WTC11 (cell line): ENCODE results near the gene RNF43. TPM values are rescaled to one million over a fixed set of nuclear protein-coding genes. Genes with fewer than 3 reads are reported as not detected.

ENCODE experiments used
- ATAC-seq: fragments of 200-7000 bp; cut with Tn5 transposase; 2 replicates; pipeline ENCODE4 v1.10.0; 2021; ENCODE audit warnings: mild to moderate bottlenecking, moderate library complexity
- CTCF ChIA-PET: fragments of 300-600 bp; sonication (Branson Sonifier 250); formaldehyde crosslinking; loops from one replicate; lab custom pipeline; 2021; ENCODE audit warnings: antibody characterized with exemption; lab: Charles Lee
- POLR2A ChIA-PET: fragments of 350-600 bp; sonication (Branson Sonifier 250); formaldehyde crosslinking; loops from one replicate; lab custom pipeline; 2021; ENCODE audit warnings: antibody characterized with exemption; lab: Charles Lee
- DNase-seq: peaks from one replicate; pipeline ENCODE4 v3.0.0; 2021; ENCODE audit warnings: low spot score
- H3K27ac Mint-ChIP-seq: 2 replicates; pipeline ENCODE4 v1.8.0; 2021; ENCODE audit warnings: mixed read lengths
- H3K27me3 Mint-ChIP-seq: 2 replicates; pipeline ENCODE4 v1.8.0; 2021; ENCODE audit warnings: low read depth, mild to moderate bottlenecking, moderate library complexity, mixed read lengths
- H3K36me3 Mint-ChIP-seq: 2 replicates; pipeline ENCODE4 v1.8.0; 2021; ENCODE audit warnings: mixed read lengths
- H3K4me1 Mint-ChIP-seq: 2 replicates; pipeline ENCODE4 v1.8.0; 2022; ENCODE audit warnings: mixed read lengths
- H3K4me3 Mint-ChIP-seq: 2 replicates; pipeline ENCODE4 v1.8.0; 2021; ENCODE audit warnings: mild to moderate bottlenecking, moderate library complexity, mixed read lengths
- H3K9me3 Mint-ChIP-seq: 2 replicates; pipeline ENCODE4 v1.8.0; 2021; ENCODE audit warnings: mixed read lengths
- ATF6 ChIP-seq: sonication (generic); formaldehyde crosslinking; IDR thresholded peaks from 2 replicates; pipeline ENCODE4 v1.8.1; 2023; ENCODE audit warnings: mild to moderate bottlenecking, missing genetic modification reagents
- FOXJ3 ChIP-seq: sonication (generic); formaldehyde crosslinking; IDR thresholded peaks from 2 replicates; pipeline ENCODE4 v1.9.0; 2021; ENCODE audit warnings: missing genetic modification reagents, mild to moderate bottlenecking, borderline replicate concordance
- GABPB1 ChIP-seq: sonication (generic); formaldehyde crosslinking; IDR thresholded peaks from 2 replicates; pipeline ENCODE4 v1.8.1; 2023; ENCODE audit warnings: mild to moderate bottlenecking, missing genetic modification reagents
- IRF2 ChIP-seq: sonication (generic); formaldehyde crosslinking; IDR thresholded peaks from 2 replicates; pipeline ENCODE4 v1.8.0; 2022; ENCODE audit warnings: low read depth, missing genetic modification reagents, borderline replicate concordance
- JAZF1 ChIP-seq: fragments of 250-450 bp; sonication (Bioruptor Pico); IDR thresholded peaks from 2 replicates; pipeline ENCODE4 v1.9.0; 2021; ENCODE audit warnings: moderate library complexity, mild to moderate bottlenecking, inconsistent platforms
- NFE2L1 ChIP-seq: sonication (generic); formaldehyde crosslinking; IDR thresholded peaks from 2 replicates; pipeline ENCODE4 v1.8.1; 2023; ENCODE audit warnings: missing genetic modification reagents
- NFYB ChIP-seq: sonication (generic); formaldehyde crosslinking; conservative IDR thresholded peaks from 2 replicates; pipeline ENCODE4 v1.8.0; 2022; ENCODE audit warnings: low read depth, missing genetic modification reagents
- PRDM15 ChIP-seq: sonication (generic); formaldehyde crosslinking; IDR thresholded peaks from 2 replicates; pipeline ENCODE4 v1.8.0; 2022; ENCODE audit warnings: missing genetic modification reagents
- SOX15 ChIP-seq: fragments of 250-450 bp; sonication (Bioruptor Pico); IDR thresholded peaks from 2 replicates; pipeline ENCODE4 v1.9.0; 2021; ENCODE audit warnings: mild to moderate bottlenecking
- TCF7 ChIP-seq: sonication (generic); formaldehyde crosslinking; IDR thresholded peaks from 2 replicates; pipeline ENCODE4 v1.8.0; 2022; ENCODE audit warnings: mild to moderate bottlenecking, low read depth, missing genetic modification reagents, moderate library complexity
- TEAD1 ChIP-seq: sonication (generic); formaldehyde crosslinking; IDR thresholded peaks from 2 replicates; pipeline ENCODE4 v1.8.0; 2022; ENCODE audit warnings: mild to moderate bottlenecking, missing genetic modification reagents
- TEAD4 ChIP-seq: sonication (generic); formaldehyde crosslinking; IDR thresholded peaks from 2 replicates; pipeline ENCODE4 v1.8.0; 2022; ENCODE audit warnings: mild to moderate bottlenecking, missing genetic modification reagents
- TP53 ChIP-seq: sonication (generic); formaldehyde crosslinking; IDR thresholded peaks from 2 replicates; pipeline ENCODE4 v1.8.1; 2023; ENCODE audit warnings: mild to moderate bottlenecking, missing genetic modification reagents
- ZNF219 ChIP-seq: sonication (generic); formaldehyde crosslinking; IDR thresholded peaks from 2 replicates; pipeline ENCODE4 v1.8.0; 2023; ENCODE audit warnings: missing genetic modification reagents, mild to moderate bottlenecking, borderline replicate concordance
- ZNF396 ChIP-seq: fragments of 250-450 bp; sonication (Bioruptor Pico); IDR thresholded peaks from 2 replicates; pipeline ENCODE4 v1.8.0; 2021; ENCODE audit warnings: mild to moderate bottlenecking, moderate library complexity, borderline replicate concordance
- ZNF416 ChIP-seq: fragments of 250-450 bp; sonication (Bioruptor Pico); IDR thresholded peaks from 2 replicates; pipeline ENCODE4 v1.9.0; 2021; ENCODE audit warnings: mild to moderate bottlenecking, inconsistent platforms
- total RNA-seq: library from RNA; stranded (reverse); gene quantifications from 3 replicates; pipeline ENCODE4 v1.2.3, GENCODE V29; 2021
- TF ChIP-seq, protein P1 (sequence below): sonication (generic); formaldehyde crosslinking; IDR thresholded peaks from 2 replicates; pipeline ENCODE4 v1.8.1; 2022; ENCODE audit warnings: mild to moderate bottlenecking, moderate library complexity, missing genetic modification reagents
- TF ChIP-seq, protein P2 (sequence below): sonication (generic); formaldehyde crosslinking; conservative IDR thresholded peaks from 2 replicates; pipeline ENCODE4 v1.8.1; 2023; ENCODE audit warnings: mild to moderate bottlenecking, low read depth, missing genetic modification reagents, moderate library complexity

RNF43 gene
- total RNA-seq, 1 experiment from 2014 or later: 3.6 TPM

DNA sequence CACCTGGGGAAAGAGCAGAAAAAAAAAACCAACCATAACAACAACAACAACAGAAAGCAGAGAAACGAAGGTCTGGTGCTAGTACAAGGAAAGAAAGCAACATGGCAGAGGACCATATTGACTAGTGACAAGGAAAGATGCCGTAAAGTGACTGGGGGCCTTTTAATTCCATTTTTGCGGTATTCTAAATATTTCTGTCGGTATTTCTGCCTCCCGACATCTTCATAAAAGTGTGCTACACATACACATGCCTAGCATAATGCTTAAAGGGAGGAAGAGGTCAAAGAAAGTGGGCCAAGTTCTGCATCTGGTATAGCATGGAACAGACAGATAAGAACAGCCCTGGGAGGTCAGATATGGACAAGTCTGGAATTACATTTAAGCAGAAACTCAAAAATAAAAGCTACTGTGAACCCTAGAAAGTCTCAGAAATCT, 19.5 kb upstream of the RNF43 start:
- CTCF ChIA-PET: no interaction called here

More for the DNA sequence above, 19.5 kb upstream of the RNF43 start:
- no peak for ATAC-seq
- Mint-ChIP-seq H3K9me3 (no peaks in the 10 kb centered on the region), H3K4me1 (no peaks in the 10 kb centered on the region), H3K27me3 (no peaks in the 10 kb centered on the region; the same call in 1 of the 2 replicates), H3K27ac (no peak overlapping the region), H3K4me3 (no peak overlapping the region), H3K36me3 (no peaks in the 10 kb centered on the region)
- TF ChIP-seq, protein P1, sequence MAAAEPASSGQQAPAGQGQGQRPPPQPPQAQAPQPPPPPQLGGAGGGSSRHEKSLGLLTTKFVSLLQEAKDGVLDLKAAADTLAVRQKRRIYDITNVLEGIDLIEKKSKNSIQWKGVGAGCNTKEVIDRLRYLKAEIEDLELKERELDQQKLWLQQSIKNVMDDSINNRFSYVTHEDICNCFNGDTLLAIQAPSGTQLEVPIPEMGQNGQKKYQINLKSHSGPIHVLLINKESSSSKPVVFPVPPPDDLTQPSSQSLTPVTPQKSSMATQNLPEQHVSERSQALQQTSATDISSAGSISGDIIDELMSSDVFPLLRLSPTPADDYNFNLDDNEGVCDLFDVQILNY (CRISPR knock-in tag): no peak
- TF ChIP-seq SOX15 (CRISPR knock-in tag) (no peak), FOXJ3 (CRISPR knock-in tag) (no peak), TP53 (CRISPR knock-in tag) (no peak), TCF7 (CRISPR knock-in tag) (no peak), JAZF1 (CRISPR knock-in tag) (no peak), ZNF219 (CRISPR knock-in tag) (no peak), IRF2 (CRISPR knock-in tag) (no peak), PRDM15 (no peak), ZNF396 (no peak), TEAD4 (no peak), ZNF416 (CRISPR knock-in tag) (no peak), TEAD1 (no peak), NFE2L1 (CRISPR knock-in tag) (no peak), GABPB1 (CRISPR knock-in tag) (no peak), ATF6 (no peak), NFYB (CRISPR knock-in tag) (no peak)
- TF ChIP-seq, protein P2, sequence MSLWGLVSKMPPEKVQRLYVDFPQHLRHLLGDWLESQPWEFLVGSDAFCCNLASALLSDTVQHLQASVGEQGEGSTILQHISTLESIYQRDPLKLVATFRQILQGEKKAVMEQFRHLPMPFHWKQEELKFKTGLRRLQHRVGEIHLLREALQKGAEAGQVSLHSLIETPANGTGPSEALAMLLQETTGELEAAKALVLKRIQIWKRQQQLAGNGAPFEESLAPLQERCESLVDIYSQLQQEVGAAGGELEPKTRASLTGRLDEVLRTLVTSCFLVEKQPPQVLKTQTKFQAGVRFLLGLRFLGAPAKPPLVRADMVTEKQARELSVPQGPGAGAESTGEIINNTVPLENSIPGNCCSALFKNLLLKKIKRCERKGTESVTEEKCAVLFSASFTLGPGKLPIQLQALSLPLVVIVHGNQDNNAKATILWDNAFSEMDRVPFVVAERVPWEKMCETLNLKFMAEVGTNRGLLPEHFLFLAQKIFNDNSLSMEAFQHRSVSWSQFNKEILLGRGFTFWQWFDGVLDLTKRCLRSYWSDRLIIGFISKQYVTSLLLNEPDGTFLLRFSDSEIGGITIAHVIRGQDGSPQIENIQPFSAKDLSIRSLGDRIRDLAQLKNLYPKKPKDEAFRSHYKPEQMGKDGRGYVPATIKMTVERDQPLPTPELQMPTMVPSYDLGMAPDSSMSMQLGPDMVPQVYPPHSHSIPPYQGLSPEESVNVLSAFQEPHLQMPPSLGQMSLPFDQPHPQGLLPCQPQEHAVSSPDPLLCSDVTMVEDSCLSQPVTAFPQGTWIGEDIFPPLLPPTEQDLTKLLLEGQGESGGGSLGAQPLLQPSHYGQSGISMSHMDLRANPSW (CRISPR knock-in tag): no peak
- POLR2A ChIA-PET: interaction anchor here (0.9 kb wide), 1 partner anchor 14 kb away, joined by 3 read pairs; no protein-coding TSS in a partner anchor
- no peak for DNase-seq
